Activated B cell treated with CpG ODN at 0.5 μM for 24 hours (primary cell): Measurements from ENCODE around the gene ITFG1. TPM values are rescaled to one million over a fixed set of nuclear protein-coding genes. Genes with fewer than 3 reads are reported as not detected.
"Not testable (repeated sequence)": the region's sequence is repeated elsewhere in the genome, so short reads cannot be mapped to it uniquely, and the experiment has no call there.

Experiments used
- ATAC-seq: fragments of 200-7000 bp; cut with Tn5 transposase; one replicate; pipeline ENCODE4 v1.10.0; 2021; ENCODE audit warnings: low read depth, mild to moderate bottlenecking, moderate library complexity
- CTCF ChIA-PET: fragments of 350-600 bp; sonication (Branson Sonifier 250); formaldehyde crosslinking; loops from one replicate; lab custom pipeline; 2021; ENCODE audit warnings: antibody characterized with exemption; lab: Charles Lee
- POLR2A ChIA-PET: fragments of 350-600 bp; sonication (Branson Sonifier 250); formaldehyde crosslinking; loops from one replicate; lab custom pipeline; 2021; ENCODE audit warnings: antibody characterized with exemption; lab: Charles Lee
- DNase-seq: peaks from one replicate; pipeline ENCODE4 v3.0.0; 2022
- H3K27ac Mint-ChIP-seq: one replicate; pipeline ENCODE4 v1.8.0; 2020; ENCODE audit warnings: mixed read lengths
- H3K27me3 Mint-ChIP-seq: one replicate; pipeline ENCODE4 v1.8.0; 2021; ENCODE audit warnings: mixed read lengths
- H3K36me3 Mint-ChIP-seq: one replicate; pipeline ENCODE4 v1.8.0; 2021; ENCODE audit warnings: low read depth, mixed read lengths
- H3K4me1 Mint-ChIP-seq: one replicate; pipeline ENCODE4 v1.8.0; 2021; ENCODE audit warnings: mixed read lengths
- H3K4me3 Mint-ChIP-seq: one replicate; pipeline ENCODE4 v1.8.0; 2020; ENCODE audit warnings: mild to moderate bottlenecking, mixed read lengths
- H3K9me3 Mint-ChIP-seq: one replicate; pipeline ENCODE4 v1.8.0; 2020; ENCODE audit warnings: mixed read lengths
- intact Hi-C: fragments of 100-400 bp; cut with micrococcal nuclease; formaldehyde crosslinking; loops from one replicate; pipeline ENCODE4 v1.15.1; 2024
- total RNA-seq: library from RNA; stranded (reverse); gene quantifications from 2 replicates; pipeline ENCODE4 v1.2.3, GENCODE V29; 2022
- TF ChIP-seq, protein P1 (sequence below): fragments of 200-600 bp; IDR thresholded peaks from one replicate; pipeline ENCODE4 v1.8.0; 2022; ENCODE audit warnings: antibody characterized with exemption, mild to moderate bottlenecking

Gene ITFG1
- total RNA-seq, 1 donor from 2014 or later = 30.9 TPM

GRCh38 chr16:47198180-47198575 lies 262.7 kb downstream of the ITFG1 start:
- TF ChIP-seq, protein P1, sequence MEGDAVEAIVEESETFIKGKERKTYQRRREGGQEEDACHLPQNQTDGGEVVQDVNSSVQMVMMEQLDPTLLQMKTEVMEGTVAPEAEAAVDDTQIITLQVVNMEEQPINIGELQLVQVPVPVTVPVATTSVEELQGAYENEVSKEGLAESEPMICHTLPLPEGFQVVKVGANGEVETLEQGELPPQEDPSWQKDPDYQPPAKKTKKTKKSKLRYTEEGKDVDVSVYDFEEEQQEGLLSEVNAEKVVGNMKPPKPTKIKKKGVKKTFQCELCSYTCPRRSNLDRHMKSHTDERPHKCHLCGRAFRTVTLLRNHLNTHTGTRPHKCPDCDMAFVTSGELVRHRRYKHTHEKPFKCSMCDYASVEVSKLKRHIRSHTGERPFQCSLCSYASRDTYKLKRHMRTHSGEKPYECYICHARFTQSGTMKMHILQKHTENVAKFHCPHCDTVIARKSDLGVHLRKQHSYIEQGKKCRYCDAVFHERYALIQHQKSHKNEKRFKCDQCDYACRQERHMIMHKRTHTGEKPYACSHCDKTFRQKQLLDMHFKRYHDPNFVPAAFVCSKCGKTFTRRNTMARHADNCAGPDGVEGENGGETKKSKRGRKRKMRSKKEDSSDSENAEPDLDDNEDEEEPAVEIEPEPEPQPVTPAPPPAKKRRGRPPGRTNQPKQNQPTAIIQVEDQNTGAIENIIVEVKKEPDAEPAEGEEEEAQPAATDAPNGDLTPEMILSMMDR = no peak
- Mint-ChIP-seq H3K9me3 (no peaks in the 10 kb centered on the region), H3K36me3 (peaks cover 24% of the 10 kb centered on the region), H3K4me1 (no peaks in the 10 kb centered on the region), H3K27me3 (no peaks in the 10 kb centered on the region), H3K27ac (no peak overlapping the region), H3K4me3 (no peak overlapping the region)
- no peak for DNase-seq
- no peak for ATAC-seq
- intact Hi-C loops = no loop called here
- POLR2A ChIA-PET = interaction anchor here (0.5 kb wide), 1 partner anchor 974 kb away, joined by 6 read pairs; no protein-coding TSS in a partner anchor
- CTCF ChIA-PET = no interaction called here

DNA sequence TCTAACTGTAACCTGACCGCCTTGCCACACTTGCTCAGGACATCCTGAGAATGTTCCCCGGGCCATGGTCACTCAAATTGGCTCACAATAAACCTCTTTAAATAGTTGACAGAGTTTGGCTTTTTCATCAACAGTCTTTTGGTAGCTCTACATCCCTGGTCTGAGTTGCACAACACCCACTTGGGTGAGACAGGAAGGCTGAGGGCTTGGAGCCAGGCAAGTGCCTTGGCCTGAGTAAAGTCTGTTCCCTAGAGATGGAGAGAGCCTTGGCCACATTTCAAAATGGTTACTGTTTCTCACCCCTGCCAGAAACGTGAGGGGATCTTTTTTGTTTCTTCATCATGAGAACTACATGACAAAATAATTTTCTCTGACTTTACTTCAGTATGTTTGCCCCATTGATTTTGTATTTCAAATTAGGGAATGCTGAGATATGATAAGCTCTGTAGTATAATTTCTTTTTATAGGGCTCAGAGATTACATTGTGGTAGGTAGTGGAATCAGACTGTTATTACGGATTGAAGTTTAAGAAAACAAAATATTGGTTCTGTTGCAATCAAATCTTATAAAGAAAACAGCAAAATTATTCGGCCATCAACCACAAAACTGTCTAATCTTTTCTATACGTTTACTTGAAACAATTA lies 263.2 kb downstream of the ITFG1 start:
- DNase-seq (no peak), ATAC-seq (no peak)
- H3K36me3 Mint-ChIP-seq = peaks cover 25% of the 10 kb centered on the region
- ChIA-PET CTCF (no interaction called here), POLR2A (interaction anchor here (0.5 kb wide), 1 partner anchor 975 kb away, joined by 6 read pairs; no protein-coding TSS in a partner anchor)
- H3K27ac Mint-ChIP-seq = no peak overlapping the region
- intact Hi-C loops = no loop called here
- H3K4me1 Mint-ChIP-seq = no peaks in the 10 kb centered on the region
- H3K4me3 Mint-ChIP-seq = no peak overlapping the region
- no peaks in the 10 kb centered on the region for H3K9me3 Mint-ChIP-seq
- TF ChIP-seq, protein P1 = no peak
- no peaks in the 10 kb centered on the region for H3K27me3 Mint-ChIP-seq

DNA sequence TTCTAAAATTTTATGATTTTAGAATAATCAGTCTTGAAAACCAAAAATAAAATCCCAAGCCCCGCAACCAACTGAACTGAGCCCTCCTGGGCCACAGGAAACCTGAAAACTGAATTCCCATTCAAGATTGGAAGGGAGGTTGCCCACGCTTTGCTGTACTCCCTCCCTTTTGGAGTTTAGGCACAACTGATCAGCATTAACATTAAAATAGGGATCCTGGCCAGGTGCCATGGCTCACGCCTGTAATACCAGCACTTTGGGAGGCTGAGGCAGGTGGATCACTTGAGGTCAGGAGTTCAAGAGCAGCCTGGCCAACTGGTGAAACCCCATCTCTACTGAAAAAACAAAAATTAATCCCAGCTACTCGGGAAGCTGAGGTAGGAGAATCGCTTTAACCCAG lies 264.4 kb downstream of the ITFG1 start:
- CTCF ChIA-PET = no interaction called here
- ATAC-seq (no peak), DNase-seq (no peak)
- peaks cover 2% of the 10 kb centered on the region for H3K9me3 Mint-ChIP-seq
- POLR2A ChIA-PET = no interaction called here
- intact Hi-C loops = no loop called here
- H3K27me3 Mint-ChIP-seq = no peaks in the 10 kb centered on the region
- H3K36me3 Mint-ChIP-seq = peaks cover 31% of the 10 kb centered on the region
- no peak overlapping the region for H3K27ac Mint-ChIP-seq
- H3K4me1 Mint-ChIP-seq = no peaks in the 10 kb centered on the region
- H3K4me3 Mint-ChIP-seq = no peak overlapping the region
- TF ChIP-seq, protein P1 = no peak

DNA sequence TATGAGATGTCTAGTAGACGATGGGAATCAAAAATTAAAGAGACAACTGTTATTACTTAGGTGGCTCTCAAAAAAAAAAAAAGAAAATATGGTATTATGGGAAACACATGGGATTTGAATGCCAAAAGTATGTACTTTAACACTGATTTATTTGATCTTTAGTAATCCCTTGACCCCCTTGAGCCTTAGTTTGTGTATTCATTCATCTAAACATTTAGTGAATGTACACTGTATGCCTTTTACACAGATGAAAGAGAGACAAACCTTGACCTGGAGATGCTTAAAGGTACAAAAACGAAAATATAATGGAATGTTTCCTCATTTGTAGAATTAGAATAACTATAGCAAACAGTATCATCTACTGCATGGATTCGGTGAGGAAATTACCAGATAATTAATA lies 278.5 kb downstream of the ITFG1 start:
- Mint-ChIP-seq H3K9me3 (peaks cover 5% of the 10 kb centered on the region), H3K4me1 (no peaks in the 10 kb centered on the region), H3K27ac (no peak overlapping the region), H3K4me3 (no peak overlapping the region), H3K27me3 (no peaks in the 10 kb centered on the region), H3K36me3 (peaks cover 14% of the 10 kb centered on the region)
- ChIA-PET CTCF (no interaction called here), POLR2A (no interaction called here)
- DNase-seq (no peak), ATAC-seq (no peak)
- intact Hi-C loops = no loop called here
- TF ChIP-seq, protein P1 = no peak

GRCh38 chr16:47181066-47181465 lies 279.8 kb downstream of the ITFG1 start:
- peaks cover 14% of the 10 kb centered on the region for H3K36me3 Mint-ChIP-seq
- H3K4me3 Mint-ChIP-seq, H3K27me3 Mint-ChIP-seq, H3K9me3 Mint-ChIP-seq, DNase-seq, ATAC-seq, H3K4me1 Mint-ChIP-seq, POLR2A ChIA-PET, intact Hi-C loops, CTCF ChIA-PET, H3K27ac Mint-ChIP-seq: not testable (repeated sequence)
